ENCODE data around the gene ACTR10. TPM values are rescaled to one million over a fixed set of nuclear protein-coding genes. Genes with fewer than 3 reads are reported as not detected.

The ACTR10 gene
- total and polyA plus RNA-seq, 9 of the 15 experiments (the other 6 are each of a cell fraction or from before 2014, with no cell fraction given): 22.0 to 66.1 (median 34.1) TPM

- Histone ChIP-seq H3K27me3 (ENCODE audit: control insufficient read depth in 2 of 2, insufficient read depth in 2 of 2, low read length in 2 of 2) (no peaks in the 10 kb centered on the region), H3K4me3 (no peak overlapping the region), H3K79me2 (ENCODE audit: control insufficient read depth, insufficient read depth, low read length) (no peaks in the 10 kb centered on the region), H3K9me3 (replicated peaks; ENCODE audit: control insufficient read depth, insufficient read depth, low read depth, low read length) (no peaks in the 10 kb centered on the region; the same call in 1 of the 2 replicates), H3K9me1 (ENCODE audit: control insufficient read depth, insufficient read depth, low read length) (no peaks in the 10 kb centered on the region), H2AFZ (ENCODE audit: low read depth, low read length) (no peak overlapping the region), H3K9ac (ENCODE audit: insufficient read depth in 1 of 2, low read depth in 2 of 2, low read length in 2 of 2) (no peak overlapping the region), H4K20me1 (replicated peaks; ENCODE audit: control insufficient read depth, insufficient read depth, low read length) (no peaks in the 10 kb centered on the region), H3K4me1 (replicated peaks in 1 of 2; ENCODE audit: control insufficient read depth in 2 of 2, insufficient read depth in 2 of 2, low read length in 2 of 2) (no peaks in the 10 kb centered on the region), H3K4me2 (ENCODE audit: insufficient read depth, low read length) (no peak overlapping the region), H3K36me3 (ENCODE audit: control insufficient read depth, insufficient read depth, low read length) (no peaks in the 10 kb centered on the region), H3K27ac (ENCODE audit: extremely low read depth, low read depth, low read length) (no peak overlapping the region)
- DNase-seq (ENCODE audit: extremely low read depth in 1 of 4, low spot score in 3 of 4) (no peak), FAIRE-seq (no peak), ATAC-seq (no peak)
- TF ChIP-seq ARID3B (CRISPR knock-in tag; IDR thresholded peaks at IDR 0.05; ENCODE audit: borderline replicate concordance) (no peak), ZNF143 (CRISPR knock-in tag; IDR thresholded peaks at IDR 0.05) (no peak), GABPA (tag; conservative IDR thresholded peaks at IDR 0.05; ENCODE audit: low read depth) (no peak), BACH1 (tag; IDR thresholded peaks at IDR 0.05) (no peak), PHTF2 (CRISPR knock-in tag; IDR thresholded peaks at IDR 0.05) (no peak), TCF7 (IDR thresholded peaks at IDR 0.05; ENCODE audit: borderline replicate concordance) (no peak), FOSL1 (tag; conservative IDR thresholded peaks at IDR 0.05) (no peak), NR2F6 (CRISPR knock-in tag; IDR thresholded peaks at IDR 0.05) (no peak), ZNF77 (CRISPR knock-in tag; IDR thresholded peaks at IDR 0.05) (no peak), BRD4 (IDR thresholded peaks at IDR 0.05) (no peak), ZNF165 (CRISPR knock-in tag; IDR thresholded peaks at IDR 0.05; ENCODE audit: borderline replicate concordance) (no peak), ZNF280A (IDR thresholded peaks at IDR 0.05; ENCODE audit: low read depth, partially characterized antibody) (no peak), VEZF1 (CRISPR knock-in tag; IDR thresholded peaks at IDR 0.05) (no peak), FOXK2 (conservative IDR thresholded peaks at IDR 0.05 in 1 of 2, IDR thresholded peaks at IDR 0.05 in 1 of 2; ENCODE audit: low read depth in 2 of 2) (no peak), AFF1 (IDR thresholded peaks at IDR 0.05; ENCODE audit: low read depth in 1 of 2, partially characterized antibody in 2 of 2) (no peak)
- BruUV-seq (replicated peaks): no TSS peak
- in situ Hi-C loops (cut with MboI): no loop called here
- intact Hi-C loops (cut with micrococcal nuclease): no loop called here
- POLR2A ChIA-PET: no interaction called here
- CTCF ChIA-PET (ENCODE audit: low intra/inter-chr PET ratio): no interaction called here
These were observed 39.4 kb upstream of the ACTR10 start for GRCh38 chr14:58160561-58160960.
